GM23338 (cell line): ENCODE results near the gene RAB5IF. TPM values are rescaled to one million over a fixed set of nuclear protein-coding genes. Genes with fewer than 3 reads are reported as not detected.

Experiments
- ATAC-seq: fragments of 200-7000 bp; cut with Tn5 transposase; 3 replicates; pipeline ENCODE4 v1.9.1; 2020
- DNase-seq: peaks from one replicate; pipeline ENCODE4 v3.0.0-alpha.2; 2015; ENCODE audit warnings: low spot score
- H2AFZ ChIP-seq: fragments of 200-600 bp; sonication (generic); 2 replicates; pipeline ENCODE4 v1.8.0; 2016; ENCODE audit warnings: antibody characterized with exemption, mild to moderate bottlenecking, moderate library complexity
- H3F3A ChIP-seq: fragments of 200-600 bp; sonication (generic); replicated peaks from 2 replicates; pipeline ENCODE4 v1.8.0; 2017; ENCODE audit warnings: antibody characterized with exemption, mixed run types, low read depth
- H3K27ac ChIP-seq: fragments of 200-600 bp; sonication (generic); 2 replicates; pipeline ENCODE4 v1.6.1; 2016; ENCODE audit warnings: low read depth
- H3K27me3 ChIP-seq: fragments of 200-600 bp; sonication (generic); 2 replicates; pipeline ENCODE4 v1.8.0; 2016; ENCODE audit warnings: mild to moderate bottlenecking, mixed run types, moderate library complexity; ENCODE audit not compliant: insufficient read depth
- H3K36me3 ChIP-seq: fragments of 200-600 bp; sonication (generic); 2 replicates; pipeline ENCODE4 v1.8.0; 2016; ENCODE audit warnings: mild to moderate bottlenecking; ENCODE audit not compliant: insufficient read depth
- H3K4me1 ChIP-seq: fragments of 200-600 bp; sonication (generic); 2 replicates; pipeline ENCODE4 v1.8.0; 2016; ENCODE audit warnings: mild to moderate bottlenecking, moderate library complexity; ENCODE audit not compliant: insufficient read depth
- H3K4me2 ChIP-seq: fragments of 200-600 bp; sonication (generic); 2 replicates; pipeline ENCODE4 v1.7.1; 2017; ENCODE audit warnings: mixed run types
- H3K4me3 ChIP-seq: fragments of 200-600 bp; sonication (generic); 2 replicates; pipeline ENCODE4 v1.6.1; 2016; ENCODE audit warnings: mixed run types
- H3K79me2 ChIP-seq: fragments of 200-600 bp; sonication (generic); replicated peaks from 2 replicates; pipeline ENCODE4 v1.8.0; 2017; ENCODE audit warnings: mild to moderate bottlenecking; ENCODE audit not compliant: insufficient read depth
- H3K9me2 ChIP-seq: fragments of 200-600 bp; sonication (generic); 2 replicates; pipeline ENCODE4 v1.8.0; 2017; ENCODE audit not compliant: insufficient read depth
- H4K20me1 ChIP-seq: fragments of 200-600 bp; sonication (generic); replicated peaks from 2 replicates; pipeline ENCODE4 v1.8.0; 2017; ENCODE audit warnings: mild to moderate bottlenecking; ENCODE audit not compliant: insufficient read depth
- H3K27ac Mint-ChIP-seq: 2 replicates; pipeline ENCODE4 v1.8.0; 2020; ENCODE audit warnings: inconsistent platforms, mild to moderate bottlenecking, moderate library complexity, mixed read lengths
- H3K27me3 Mint-ChIP-seq: 3 replicates; pipeline ENCODE4 v1.8.0; 2022; ENCODE audit warnings: low read depth, mild to moderate bottlenecking, moderate library complexity, mixed read lengths, inconsistent platforms; ENCODE audit not compliant: insufficient read depth, poor library complexity
- H3K36me3 Mint-ChIP-seq: 3 replicates; pipeline ENCODE4 v1.8.0; 2021; ENCODE audit warnings: low read depth, mild to moderate bottlenecking, inconsistent platforms, moderate library complexity, mixed read lengths
- H3K4me1 Mint-ChIP-seq: 3 replicates; pipeline ENCODE4 v1.8.0; 2020; ENCODE audit warnings: mild to moderate bottlenecking, inconsistent platforms, mixed read lengths
- H3K4me3 Mint-ChIP-seq: 3 replicates; pipeline ENCODE4 v1.8.0; 2021; ENCODE audit warnings: moderate library complexity, mild to moderate bottlenecking, inconsistent platforms, mixed read lengths
- H3K9me3 Mint-ChIP-seq: 3 replicates; pipeline ENCODE4 v1.8.0; 2020; ENCODE audit warnings: moderate library complexity, mild to moderate bottlenecking, inconsistent platforms, mixed read lengths
- CREB1 ChIP-seq: fragments of 250-450 bp; sonication (Bioruptor Pico); IDR thresholded peaks from 2 replicates; pipeline ENCODE4 v1.5.0; 2020; ENCODE audit warnings: low read depth, mild to moderate bottlenecking, moderate library complexity
- ETS1 ChIP-seq: IDR thresholded peaks from 2 replicates; pipeline ENCODE4 v1.6.1; 2016; ENCODE audit warnings: antibody characterized with exemption
- NANOG ChIP-seq: IDR thresholded peaks from 2 replicates; pipeline ENCODE4 v1.6.1; 2016; ENCODE audit warnings: antibody characterized with exemption, borderline replicate concordance
- POLR2AphosphoS5 ChIP-seq: IDR thresholded peaks from 2 replicates; pipeline ENCODE4 v1.6.1; 2016; ENCODE audit warnings: antibody characterized with exemption, low read depth
- REST ChIP-seq: IDR thresholded peaks from one replicate; pipeline ENCODE4 v1.6.1; 2018; ENCODE audit warnings: antibody characterized with exemption; ENCODE audit not compliant: unreplicated experiment
- STAT1 ChIP-seq: IDR thresholded peaks from one replicate; pipeline ENCODE4 v1.6.1; 2016; ENCODE audit warnings: antibody characterized with exemption; ENCODE audit not compliant: unreplicated experiment
- ZNF114 ChIP-seq: fragments of 250-450 bp; sonication (Bioruptor Pico); IDR thresholded peaks from 2 replicates; pipeline ENCODE4 v1.5.0; 2020; ENCODE audit warnings: mild to moderate bottlenecking, moderate library complexity
- ZNF331 ChIP-seq: fragments of 250-450 bp; sonication (Bioruptor Pico); IDR thresholded peaks from 2 replicates; pipeline ENCODE4 v1.5.0; 2020; ENCODE audit warnings: low read depth, mild to moderate bottlenecking, moderate library complexity
- polyA plus RNA-seq: library from polyadenylated mRNA; unstranded; fragments of >200 nt; fragmentation: Nextera tagmentation; extraction: Ambion mirVana; gene quantifications from 2 replicates; pipeline ENCODE4 v1.2.1, GENCODE V29; 2016
- total RNA-seq: library from RNA; depleted of rRNA; stranded (reverse); fragments of >200 nt; shearing (Covaris generic); gene quantifications from 2 replicates; pipeline ENCODE4 v1.2.3, GENCODE V29; 2014
- TF ChIP-seq, protein P1 (sequence below), 2 experiments: fragments of 200-600 bp in 1 of 2; sonication (generic) in 1 of 2; conservative IDR thresholded peaks; 2 replicates each; pipeline versions ENCODE4 v1.5.1 to v1.6.1; 2016 to 2017; ENCODE audit warnings: antibody characterized with exemption in 2 of 2, low read depth in 2 of 2, mild to moderate bottlenecking in 2 of 2, moderate library complexity in 1 of 2
- TF ChIP-seq, protein P2 (sequence below): fragments of 250-450 bp; sonication (Bioruptor Pico); IDR thresholded peaks from 2 replicates; pipeline ENCODE4 v1.5.0; 2020; ENCODE audit warnings: mild to moderate bottlenecking, moderate library complexity

The RAB5IF gene
- total and polyA plus RNA-seq, 2 experiments from 2014 or later, result 123 to 138 TPM

GRCh38 chr20:36653456-36653855 lies 47.9 kb downstream of the RAB5IF start:
- no peaks in the 10 kb centered on the region for H3K9me3 Mint-ChIP-seq
- H3K79me2 ChIP-seq, result no peaks in the 10 kb centered on the region
- H3F3A ChIP-seq, result no peaks in the 10 kb centered on the region
- TF ChIP-seq ZNF114 (CRISPR knock-in tag) (no peak), STAT1 (no peak), ZNF331 (no peak)
- no peaks in the 10 kb centered on the region for H3K27me3 ChIP-seq
- no peak overlapping the region for H3K4me2 ChIP-seq
- H3K36me3 ChIP-seq, result no peaks in the 10 kb centered on the region
- ATAC-seq, result no peak
- H3K27ac Mint-ChIP-seq, result no peak overlapping the region; the same call in 1 of the 2 replicates
- no peak for DNase-seq
- H3K4me1 ChIP-seq, result no peaks in the 10 kb centered on the region
- no peaks in the 10 kb centered on the region for H3K4me1 Mint-ChIP-seq
- H3K4me3 ChIP-seq, result no peak overlapping the region
- H2AFZ ChIP-seq, result no peak overlapping the region
- no peak overlapping the region for H3K4me3 Mint-ChIP-seq
- no peaks in the 10 kb centered on the region for H3K9me2 ChIP-seq
- H4K20me1 ChIP-seq, result no peaks in the 10 kb centered on the region
- no peaks in the 10 kb centered on the region for H3K36me3 Mint-ChIP-seq
- H3K27me3 Mint-ChIP-seq, result peaks cover 4% of the 10 kb centered on the region
- no peak overlapping the region for H3K27ac ChIP-seq

DNA sequence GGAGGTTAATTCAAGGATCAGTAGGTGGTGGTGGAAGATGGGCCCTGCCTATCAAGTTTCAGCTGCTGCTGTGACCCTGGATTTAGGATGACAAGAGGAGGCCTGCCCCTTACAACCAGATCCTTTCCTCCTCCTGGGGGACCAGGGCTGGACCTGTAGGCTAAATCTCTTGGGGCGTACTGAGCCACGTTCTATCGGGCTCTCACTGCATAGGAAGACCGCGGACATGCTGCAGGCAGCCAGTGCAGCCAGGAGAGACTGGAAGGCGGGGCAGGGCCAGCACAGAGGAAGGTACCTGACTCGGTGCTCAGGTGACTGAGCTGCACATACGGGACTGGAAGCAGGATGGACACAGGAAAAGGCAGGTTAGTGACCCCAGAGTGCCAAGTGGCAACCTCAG lies 48.9 kb downstream of the RAB5IF start:
- no peaks in the 10 kb centered on the region for H3K36me3 ChIP-seq
- Mint-ChIP-seq H3K9me3 (no peaks in the 10 kb centered on the region), H3K36me3 (no peaks in the 10 kb centered on the region), H3K4me3 (no peak overlapping the region), H3K27ac (no peak overlapping the region; the same call in 1 of the 2 replicates), H3K4me1 (no peaks in the 10 kb centered on the region), H3K27me3 (peaks cover 4% of the 10 kb centered on the region)
- H3K4me3 ChIP-seq, result no peak overlapping the region
- ATAC-seq (no peak), DNase-seq (no peak)
- H3K27me3 ChIP-seq, result no peaks in the 10 kb centered on the region
- H3K79me2 ChIP-seq, result no peaks in the 10 kb centered on the region
- no peak overlapping the region for H3K4me2 ChIP-seq
- H3K27ac ChIP-seq, result no peak overlapping the region
- H4K20me1 ChIP-seq, result no peaks in the 10 kb centered on the region
- H2AFZ ChIP-seq, result no peak overlapping the region
- H3K9me2 ChIP-seq, result no peaks in the 10 kb centered on the region
- H3K4me1 ChIP-seq, result no peaks in the 10 kb centered on the region
- no peaks in the 10 kb centered on the region for H3F3A ChIP-seq
- TF ChIP-seq REST, result no peak
- TF ChIP-seq, protein P1, sequence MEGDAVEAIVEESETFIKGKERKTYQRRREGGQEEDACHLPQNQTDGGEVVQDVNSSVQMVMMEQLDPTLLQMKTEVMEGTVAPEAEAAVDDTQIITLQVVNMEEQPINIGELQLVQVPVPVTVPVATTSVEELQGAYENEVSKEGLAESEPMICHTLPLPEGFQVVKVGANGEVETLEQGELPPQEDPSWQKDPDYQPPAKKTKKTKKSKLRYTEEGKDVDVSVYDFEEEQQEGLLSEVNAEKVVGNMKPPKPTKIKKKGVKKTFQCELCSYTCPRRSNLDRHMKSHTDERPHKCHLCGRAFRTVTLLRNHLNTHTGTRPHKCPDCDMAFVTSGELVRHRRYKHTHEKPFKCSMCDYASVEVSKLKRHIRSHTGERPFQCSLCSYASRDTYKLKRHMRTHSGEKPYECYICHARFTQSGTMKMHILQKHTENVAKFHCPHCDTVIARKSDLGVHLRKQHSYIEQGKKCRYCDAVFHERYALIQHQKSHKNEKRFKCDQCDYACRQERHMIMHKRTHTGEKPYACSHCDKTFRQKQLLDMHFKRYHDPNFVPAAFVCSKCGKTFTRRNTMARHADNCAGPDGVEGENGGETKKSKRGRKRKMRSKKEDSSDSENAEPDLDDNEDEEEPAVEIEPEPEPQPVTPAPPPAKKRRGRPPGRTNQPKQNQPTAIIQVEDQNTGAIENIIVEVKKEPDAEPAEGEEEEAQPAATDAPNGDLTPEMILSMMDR (conservative IDR thresholded peaks at IDR 0.05; ENCODE audit: low read depth in 2 of 2), result no peak
- TF ChIP-seq CREB1 (CRISPR knock-in tag), result no peak
- TF ChIP-seq ZNF331, result no peak
- no peak for TF ChIP-seq ETS1
- TF ChIP-seq NANOG, result no peak
- TF ChIP-seq, protein P2, sequence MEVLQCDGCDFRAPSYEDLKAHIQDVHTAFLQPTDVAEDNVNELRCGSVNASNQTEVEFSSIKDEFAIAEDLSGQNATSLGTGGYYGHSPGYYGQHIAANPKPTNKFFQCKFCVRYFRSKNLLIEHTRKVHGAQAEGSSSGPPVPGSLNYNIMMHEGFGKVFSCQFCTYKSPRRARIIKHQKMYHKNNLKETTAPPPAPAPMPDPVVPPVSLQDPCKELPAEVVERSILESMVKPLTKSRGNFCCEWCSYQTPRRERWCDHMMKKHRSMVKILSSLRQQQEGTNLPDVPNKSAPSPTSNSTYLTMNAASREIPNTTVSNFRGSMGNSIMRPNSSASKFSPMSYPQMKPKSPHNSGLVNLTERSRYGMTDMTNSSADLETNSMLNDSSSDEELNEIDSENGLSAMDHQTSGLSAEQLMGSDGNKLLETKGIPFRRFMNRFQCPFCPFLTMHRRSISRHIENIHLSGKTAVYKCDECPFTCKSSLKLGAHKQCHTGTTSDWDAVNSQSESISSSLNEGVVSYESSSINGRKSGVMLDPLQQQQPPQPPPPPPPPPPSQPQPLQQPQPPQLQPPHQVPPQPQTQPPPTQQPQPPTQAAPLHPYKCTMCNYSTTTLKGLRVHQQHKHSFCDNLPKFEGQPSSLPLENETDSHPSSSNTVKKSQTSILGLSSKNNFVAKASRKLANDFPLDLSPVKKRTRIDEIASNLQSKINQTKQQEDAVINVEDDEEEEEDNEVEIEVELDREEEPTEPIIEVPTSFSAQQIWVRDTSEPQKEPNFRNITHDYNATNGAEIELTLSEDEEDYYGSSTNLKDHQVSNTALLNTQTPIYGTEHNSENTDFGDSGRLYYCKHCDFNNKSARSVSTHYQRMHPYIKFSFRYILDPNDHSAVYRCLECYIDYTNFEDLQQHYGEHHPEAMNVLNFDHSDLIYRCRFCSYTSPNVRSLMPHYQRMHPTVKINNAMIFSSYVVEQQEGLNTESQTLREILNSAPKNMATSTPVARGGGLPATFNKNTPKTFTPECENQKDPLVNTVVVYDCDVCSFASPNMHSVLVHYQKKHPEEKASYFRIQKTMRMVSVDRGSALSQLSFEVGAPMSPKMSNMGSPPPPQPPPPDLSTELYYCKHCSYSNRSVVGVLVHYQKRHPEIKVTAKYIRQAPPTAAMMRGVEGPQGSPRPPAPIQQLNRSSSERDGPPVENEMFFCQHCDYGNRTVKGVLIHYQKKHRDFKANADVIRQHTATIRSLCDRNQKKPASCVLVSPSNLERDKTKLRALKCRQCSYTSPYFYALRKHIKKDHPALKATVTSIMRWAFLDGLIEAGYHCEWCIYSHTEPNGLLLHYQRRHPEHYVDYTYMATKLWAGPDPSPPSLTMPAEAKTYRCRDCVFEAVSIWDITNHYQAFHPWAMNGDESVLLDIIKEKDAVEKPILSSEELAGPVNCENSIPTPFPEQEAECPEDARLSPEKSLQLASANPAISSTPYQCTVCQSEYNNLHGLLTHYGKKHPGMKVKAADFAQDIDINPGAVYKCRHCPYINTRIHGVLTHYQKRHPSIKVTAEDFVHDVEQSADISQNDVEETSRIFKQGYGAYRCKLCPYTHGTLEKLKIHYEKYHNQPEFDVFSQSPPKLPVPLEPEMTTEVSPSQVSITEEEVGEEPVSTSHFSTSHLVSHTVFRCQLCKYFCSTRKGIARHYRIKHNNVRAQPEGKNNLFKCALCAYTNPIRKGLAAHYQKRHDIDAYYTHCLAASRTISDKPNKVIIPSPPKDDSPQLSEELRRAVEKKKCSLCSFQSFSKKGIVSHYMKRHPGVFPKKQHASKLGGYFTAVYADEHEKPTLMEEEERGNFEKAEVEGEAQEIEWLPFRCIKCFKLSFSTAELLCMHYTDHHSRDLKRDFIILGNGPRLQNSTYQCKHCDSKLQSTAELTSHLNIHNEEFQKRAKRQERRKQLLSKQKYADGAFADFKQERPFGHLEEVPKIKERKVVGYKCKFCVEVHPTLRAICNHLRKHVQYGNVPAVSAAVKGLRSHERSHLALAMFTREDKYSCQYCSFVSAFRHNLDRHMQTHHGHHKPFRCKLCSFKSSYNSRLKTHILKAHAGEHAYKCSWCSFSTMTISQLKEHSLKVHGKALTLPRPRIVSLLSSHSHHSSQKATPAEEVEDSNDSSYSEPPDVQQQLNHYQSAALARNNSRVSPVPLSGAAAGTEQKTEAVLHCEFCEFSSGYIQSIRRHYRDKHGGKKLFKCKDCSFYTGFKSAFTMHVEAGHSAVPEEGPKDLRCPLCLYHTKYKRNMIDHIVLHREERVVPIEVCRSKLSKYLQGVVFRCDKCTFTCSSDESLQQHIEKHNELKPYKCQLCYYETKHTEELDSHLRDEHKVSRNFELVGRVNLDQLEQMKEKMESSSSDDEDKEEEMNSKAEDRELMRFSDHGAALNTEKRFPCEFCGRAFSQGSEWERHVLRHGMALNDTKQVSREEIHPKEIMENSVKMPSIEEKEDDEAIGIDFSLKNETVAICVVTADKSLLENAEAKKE (CRISPR knock-in tag), result no peak
- no peak for TF ChIP-seq POLR2AphosphoS5
